Glutamatergic neuron (in vitro differentiated cells): Measurements from ENCODE around the gene NCAPD2. TPM values are rescaled to one million over a fixed set of nuclear protein-coding genes. Genes with fewer than 3 reads are reported as not detected.
"Not testable (repeated sequence)": the region's sequence is repeated elsewhere in the genome, so short reads cannot be mapped to it uniquely, and the experiment has no call there.

Experiments
- DNase-seq: peaks from one replicate; pipeline ENCODE4 v3.0.0; 2022
- H3K27ac Mint-ChIP-seq: one replicate; pipeline ENCODE4 v1.8.0; 2020; ENCODE audit warnings: mild to moderate bottlenecking, mixed read lengths, inconsistent platforms; ENCODE audit not compliant: unreplicated experiment
- H3K27me3 Mint-ChIP-seq: one replicate; pipeline ENCODE4 v1.8.0; 2020; ENCODE audit warnings: mild to moderate bottlenecking, moderate library complexity, mixed read lengths, inconsistent platforms; ENCODE audit not compliant: unreplicated experiment
- H3K36me3 Mint-ChIP-seq: one replicate; pipeline ENCODE4 v1.8.0; 2020; ENCODE audit warnings: mild to moderate bottlenecking, mixed read lengths, inconsistent platforms; ENCODE audit not compliant: unreplicated experiment
- H3K4me1 Mint-ChIP-seq: one replicate; pipeline ENCODE4 v1.8.0; 2020; ENCODE audit warnings: mild to moderate bottlenecking, low read depth, mixed read lengths, inconsistent platforms; ENCODE audit not compliant: unreplicated experiment
- H3K4me3 Mint-ChIP-seq: one replicate; pipeline ENCODE4 v1.8.0; 2020; ENCODE audit warnings: mild to moderate bottlenecking, mixed read lengths, inconsistent platforms; ENCODE audit not compliant: unreplicated experiment
- H3K9me3 Mint-ChIP-seq: one replicate; pipeline ENCODE4 v1.8.0; 2020; ENCODE audit warnings: mild to moderate bottlenecking, moderate library complexity, mixed read lengths, inconsistent platforms; ENCODE audit not compliant: unreplicated experiment
- CTCF ChIP-seq: fragments of 200-600 bp; sonication (generic); IDR thresholded peaks from one replicate; pipeline ENCODE4 v1.5.0; 2021; ENCODE audit not compliant: partially characterized antibody, unreplicated experiment
- total RNA-seq: library from RNA; stranded (reverse); fragmentation: NEBNext Ultra II Directional; extraction: Animal tissue kit (Norgen Biotek cat#: 25700); gene quantifications from one replicate; pipeline ENCODE4 v1.2.1, GENCODE V29; 2021; ENCODE audit not compliant: unreplicated experiment

NCAPD2 gene
- total RNA-seq, 1 donor from 2014 or later: 29.3 TPM

GRCh38 chr12:6556857-6557256 lies 63.0 kb downstream of the NCAPD2 start:
- Mint-ChIP-seq H3K4me3 (peak overlapping the region; percentile 61), H3K36me3 (no peaks in the 10 kb centered on the region), H3K27ac (peak overlapping the region; percentile 75), H3K9me3 (peaks cover 10% of the 10 kb centered on the region), H3K27me3 (peaks cover 20% of the 10 kb centered on the region), H3K4me1 (peaks cover 20% of the 10 kb centered on the region)
- no peak for DNase-seq
- TF ChIP-seq CTCF: no peak

- not testable (repeated sequence) for H3K36me3 Mint-ChIP-seq, H3K4me3 Mint-ChIP-seq, H3K4me1 Mint-ChIP-seq, DNase-seq, H3K9me3 Mint-ChIP-seq
- Mint-ChIP-seq H3K27ac (peak overlapping the region; percentile 22), H3K27me3 (peaks cover 13% of the 10 kb centered on the region)
- peak; percentile 47 for TF ChIP-seq CTCF
Measured at GRCh38 chr12:6558014-6558760, 64.3 kb downstream of the NCAPD2 start.

- Mint-ChIP-seq H3K27me3 (peaks cover 12% of the 10 kb centered on the region), H3K4me1 (peaks cover 4% of the 10 kb centered on the region), H3K4me3 (no peak overlapping the region), H3K36me3 (no peaks in the 10 kb centered on the region), H3K27ac (peak overlapping the region; percentile 55), H3K9me3 (peaks cover 4% of the 10 kb centered on the region)
- no peak for DNase-seq
- no peak for TF ChIP-seq CTCF
Measured at GRCh38 chr12:6559500-6559899, 65.6 kb downstream of the NCAPD2 start.

- no peak for DNase-seq
- peaks cover 4% of the 10 kb centered on the region for H3K4me1 Mint-ChIP-seq
- H3K36me3 Mint-ChIP-seq: no peaks in the 10 kb centered on the region
- no peak overlapping the region for H3K4me3 Mint-ChIP-seq
- peaks cover 8% of the 10 kb centered on the region for H3K27me3 Mint-ChIP-seq
- no peak overlapping the region for H3K27ac Mint-ChIP-seq
- no peak for TF ChIP-seq CTCF
- H3K9me3 Mint-ChIP-seq: peaks cover 3% of the 10 kb centered on the region
Measured at GRCh38 chr12:6560501-6561205, 66.8 kb downstream of the NCAPD2 start.

- Mint-ChIP-seq H3K36me3 (no peaks in the 10 kb centered on the region), H3K27me3 (peaks cover 9% of the 10 kb centered on the region)
Measured at GRCh38 chr12:6562881-6563280, 69.0 kb downstream of the NCAPD2 start.

More at GRCh38 chr12:6562881-6563280, 69.0 kb downstream of the NCAPD2 start:
- Mint-ChIP-seq H3K4me3 (no peak overlapping the region), H3K4me1 (peaks cover 7% of the 10 kb centered on the region), H3K27ac (peak overlapping the region; percentile 43), H3K9me3 (peaks cover 3% of the 10 kb centered on the region)
- DNase-seq: no peak
- no peak for TF ChIP-seq CTCF
